IgD-negative memory B cell (primary cell): ENCODE data around the gene VAT1L. TPM values are rescaled to one million over a fixed set of nuclear protein-coding genes. Genes with fewer than 3 reads are reported as not detected.

Source experiments
- H3K27ac Mint-ChIP-seq, 3 donors: one replicate each; pipeline ENCODE4 v1.8.0; 2020 to 2022; ENCODE audit warnings: mild to moderate bottlenecking in 3 of 3, mixed read lengths in 3 of 3, moderate library complexity in 1 of 3
- H3K27me3 Mint-ChIP-seq: one replicate; pipeline ENCODE4 v1.8.0; 2021; ENCODE audit warnings: mixed read lengths
- H3K36me3 Mint-ChIP-seq: one replicate; pipeline ENCODE4 v1.8.0; 2020; ENCODE audit warnings: mild to moderate bottlenecking, mixed read lengths
- H3K4me1 Mint-ChIP-seq, 3 donors: one replicate each; pipeline ENCODE4 v1.8.0; 2020 to 2022; ENCODE audit warnings: mixed read lengths in 3 of 3, mild to moderate bottlenecking in 1 of 3
- H3K4me3 Mint-ChIP-seq, 4 donors: one replicate each; pipeline ENCODE4 v1.8.0; 2020 to 2022; ENCODE audit warnings: mild to moderate bottlenecking in 4 of 4, mixed read lengths in 4 of 4, moderate library complexity in 3 of 4
- H3K9me3 Mint-ChIP-seq, 3 donors: one replicate each; pipeline ENCODE4 v1.8.0; 2020 to 2021; ENCODE audit warnings: mixed read lengths in 3 of 3, mild to moderate bottlenecking in 1 of 3
- polyA plus RNA-seq: library from polyadenylated mRNA; unstranded; fragments of 300-500 nt; fragmentation: Illumina TruSeq; gene quantifications from one replicate; pipeline ENCODE4 v1.2.3, GENCODE V29; 2021

VAT1L gene
- polyA plus RNA-seq, 1 donor from 2014 or later = not detected

GRCh38 chr16:77888871-77889270 lies 100.5 kb downstream of the VAT1L start:
- no peaks in the 10 kb centered on the region for H3K36me3 Mint-ChIP-seq
- H3K9me3 Mint-ChIP-seq = no peaks in the 10 kb centered on the region
- H3K27ac Mint-ChIP-seq = no peak overlapping the region
- peaks cover 2% of the 10 kb centered on the region for H3K27me3 Mint-ChIP-seq
- H3K4me3 Mint-ChIP-seq = no peak overlapping the region
- H3K4me1 Mint-ChIP-seq = peaks cover 0 to 1% (median 0%) of the 10 kb centered on the region in 3 donors

- peaks cover 0 to 1% (median 0%) of the 10 kb centered on the region in 3 donors for H3K4me1 Mint-ChIP-seq
- H3K36me3 Mint-ChIP-seq = no peaks in the 10 kb centered on the region
- H3K27ac Mint-ChIP-seq = no peak overlapping the region
- H3K4me3 Mint-ChIP-seq = no peak overlapping the region
- H3K27me3 Mint-ChIP-seq = peaks cover 5% of the 10 kb centered on the region
- H3K9me3 Mint-ChIP-seq = peaks cover 0 to 2% (median 0%) of the 10 kb centered on the region in 3 donors
Measured at GRCh38 chr16:77890075-77890474, 101.7 kb downstream of the VAT1L start.

- Mint-ChIP-seq H3K4me3 (no peak overlapping the region), H3K27ac (no peak overlapping the region), H3K36me3 (no peaks in the 10 kb centered on the region), H3K27me3 (peaks cover 3% of the 10 kb centered on the region), H3K4me1 (peaks cover 0 to 1% (median 0%) of the 10 kb centered on the region in 3 donors), H3K9me3 (peaks cover 0 to 3% (median 2%) of the 10 kb centered on the region in 3 donors)
Measured at GRCh38 chr16:77894162-77894561, 105.8 kb downstream of the VAT1L start.

GRCh38 chr16:77895962-77896361 lies 107.6 kb downstream of the VAT1L start:
- H3K27me3 Mint-ChIP-seq = peaks cover 3% of the 10 kb centered on the region
- no peaks in the 10 kb centered on the region for H3K4me1 Mint-ChIP-seq
- no peak overlapping the region for H3K4me3 Mint-ChIP-seq
- no peak overlapping the region for H3K27ac Mint-ChIP-seq
- no peaks in the 10 kb centered on the region for H3K36me3 Mint-ChIP-seq
- H3K9me3 Mint-ChIP-seq = peaks cover 0 to 3% (median 2%) of the 10 kb centered on the region in 3 donors

- Mint-ChIP-seq H3K27me3 (peaks cover 3% of the 10 kb centered on the region), H3K36me3 (no peaks in the 10 kb centered on the region), H3K27ac (no peak overlapping the region), H3K4me3 (no peak overlapping the region), H3K9me3 (peaks cover 0 to 3% (median 2%) of the 10 kb centered on the region in 3 donors), H3K4me1 (no peaks in the 10 kb centered on the region)
Measured at GRCh38 chr16:77896415-77897128, 108.2 kb downstream of the VAT1L start.

GRCh38 chr16:77897129-77897437 lies 108.7 kb downstream of the VAT1L start:
- Mint-ChIP-seq H3K27ac (no peak overlapping the region), H3K9me3 (peaks cover 0 to 3% (median 2%) of the 10 kb centered on the region in 3 donors), H3K36me3 (no peaks in the 10 kb centered on the region), H3K4me3 (no peak overlapping the region), H3K4me1 (no peaks in the 10 kb centered on the region), H3K27me3 (peaks cover 3% of the 10 kb centered on the region)

GRCh38 chr16:77897831-77898605 lies 109.7 kb downstream of the VAT1L start:
- H3K27ac Mint-ChIP-seq = no peak overlapping the region
- H3K27me3 Mint-ChIP-seq = peaks cover 3% of the 10 kb centered on the region
- no peaks in the 10 kb centered on the region for H3K4me1 Mint-ChIP-seq
- peaks cover 0 to 3% (median 2%) of the 10 kb centered on the region in 3 donors for H3K9me3 Mint-ChIP-seq
- no peak overlapping the region for H3K4me3 Mint-ChIP-seq
- H3K36me3 Mint-ChIP-seq = no peaks in the 10 kb centered on the region

GRCh38 chr16:77898671-77899211 lies 110.4 kb downstream of the VAT1L start:
- H3K36me3 Mint-ChIP-seq = no peaks in the 10 kb centered on the region
- H3K9me3 Mint-ChIP-seq = peaks cover 0 to 3% (median 2%) of the 10 kb centered on the region in 3 donors
- H3K27me3 Mint-ChIP-seq = peaks cover 3% of the 10 kb centered on the region
- H3K4me3 Mint-ChIP-seq = no peak overlapping the region
- no peaks in the 10 kb centered on the region for H3K4me1 Mint-ChIP-seq
- no peak overlapping the region for H3K27ac Mint-ChIP-seq

GRCh38 chr16:77899416-77899815 lies 111.1 kb downstream of the VAT1L start:
- Mint-ChIP-seq H3K9me3 (peaks cover 0 to 3% (median 0%) of the 10 kb centered on the region in 3 donors), H3K4me1 (no peaks in the 10 kb centered on the region), H3K4me3 (no peak overlapping the region), H3K36me3 (no peaks in the 10 kb centered on the region), H3K27me3 (no peaks in the 10 kb centered on the region), H3K27ac (no peak overlapping the region)

GRCh38 chr16:77905374-77905920 lies 117.1 kb downstream of the VAT1L start:
- peaks cover 9% of the 10 kb centered on the region for H3K27me3 Mint-ChIP-seq
- no peak overlapping the region for H3K27ac Mint-ChIP-seq
- no peaks in the 10 kb centered on the region for H3K4me1 Mint-ChIP-seq
- H3K9me3 Mint-ChIP-seq = no peaks in the 10 kb centered on the region
- H3K36me3 Mint-ChIP-seq = no peaks in the 10 kb centered on the region
- no peak overlapping the region for H3K4me3 Mint-ChIP-seq

GRCh38 chr16:77910021-77910420 lies 121.7 kb downstream of the VAT1L start:
- Mint-ChIP-seq H3K27ac (no peak overlapping the region), H3K4me1 (peaks cover 0 to 2% (median 0%) of the 10 kb centered on the region in 3 donors), H3K4me3 (no peak overlapping the region), H3K36me3 (no peaks in the 10 kb centered on the region), H3K27me3 (peaks cover 9% of the 10 kb centered on the region), H3K9me3 (peaks cover 0 to 2% (median 1%) of the 10 kb centered on the region in 3 donors)

- Mint-ChIP-seq H3K27ac (peak overlapping the region in 1 of 3 donors; percentile 23), H3K4me3 (no peak overlapping the region), H3K9me3 (peaks cover 0 to 2% (median 1%) of the 10 kb centered on the region in 3 donors), H3K36me3 (no peaks in the 10 kb centered on the region), H3K4me1 (peaks cover 0 to 2% (median 0%) of the 10 kb centered on the region in 3 donors), H3K27me3 (peaks cover 2% of the 10 kb centered on the region)
Measured at GRCh38 chr16:77912617-77913016, 124.3 kb downstream of the VAT1L start.

- no peak overlapping the region for H3K4me3 Mint-ChIP-seq
- H3K4me1 Mint-ChIP-seq = peaks cover 0 to 2% (median 0%) of the 10 kb centered on the region in 3 donors
- H3K27me3 Mint-ChIP-seq = peaks cover 2% of the 10 kb centered on the region
- no peak overlapping the region for H3K27ac Mint-ChIP-seq
- H3K9me3 Mint-ChIP-seq = peaks cover 0 to 2% (median 1%) of the 10 kb centered on the region in 3 donors
- no peaks in the 10 kb centered on the region for H3K36me3 Mint-ChIP-seq
Measured at GRCh38 chr16:77913738-77914253, 125.4 kb downstream of the VAT1L start.

GRCh38 chr16:77916111-77916510 lies 127.7 kb downstream of the VAT1L start:
- H3K9me3 Mint-ChIP-seq = peaks cover 0 to 2% (median 1%) of the 10 kb centered on the region in 3 donors
- peaks cover 0 to 2% (median 0%) of the 10 kb centered on the region in 3 donors for H3K4me1 Mint-ChIP-seq
- no peak overlapping the region for H3K4me3 Mint-ChIP-seq
- no peaks in the 10 kb centered on the region for H3K27me3 Mint-ChIP-seq
- H3K36me3 Mint-ChIP-seq = no peaks in the 10 kb centered on the region
- H3K27ac Mint-ChIP-seq = no peak overlapping the region

GRCh38 chr16:77917971-77918370 lies 129.6 kb downstream of the VAT1L start:
- Mint-ChIP-seq H3K36me3 (no peaks in the 10 kb centered on the region), H3K4me1 (no peaks in the 10 kb centered on the region), H3K9me3 (peaks cover 0 to 1% (median 0%) of the 10 kb centered on the region in 3 donors), H3K27me3 (no peaks in the 10 kb centered on the region), H3K4me3 (no peak overlapping the region), H3K27ac (no peak overlapping the region)
